Caco-2 (cell line): Measurements from ENCODE around the gene TMSB10. TPM values are rescaled to one million over a fixed set of nuclear protein-coding genes. Genes with fewer than 3 reads are reported as not detected.

Source experiments
- BruUV-seq: library from RNA; stranded (reverse); fragments of 400-500 nt; replicated peaks from 2 replicates; lab custom pipeline; 2021; lab: Mats Ljungman, UMichigan
- CTCF ChIA-PET: fragments of 300-600 bp; sonication (Branson Sonifier 250); formaldehyde crosslinking; loops from one replicate; lab custom pipeline; 2022; ENCODE audit warnings: antibody characterized with exemption; lab: Charles Lee
- POLR2A ChIA-PET: fragments of 300-600 bp; sonication (Branson Sonifier 250); formaldehyde crosslinking; loops from one replicate; lab custom pipeline; 2022; ENCODE audit warnings: antibody characterized with exemption; lab: Charles Lee
- DNase-seq, 2 experiments: peaks; one replicate each; pipeline versions ENCODE4 v3.0.0 to v3.0.0-alpha.2; 2020 to 2022
- H3K27me3 ChIP-seq: replicated peaks from 2 replicates; pipeline ENCODE4 v1.6.0; 2011; ENCODE audit warnings: low read length; ENCODE audit not compliant: control insufficient read depth, insufficient read depth
- H3K36me3 ChIP-seq: 2 replicates; pipeline ENCODE4 v1.5.1; 2011; ENCODE audit warnings: low read length; ENCODE audit not compliant: control insufficient read depth, insufficient read depth
- H3K4me1 ChIP-seq: fragments of 250-450 bp; sonication (Bioruptor Pico); 2 replicates; pipeline ENCODE4 v1.5.1; 2020; ENCODE audit warnings: mild to moderate bottlenecking
- H3K4me3 ChIP-seq: 2 replicates; pipeline ENCODE4 v1.5.1; 2011; ENCODE audit warnings: low read depth, mild to moderate bottlenecking, control low read depth, low read length
- H3K9me3 ChIP-seq: fragments of 250-450 bp; sonication (Bioruptor Pico); 2 replicates; pipeline ENCODE4 v1.5.1; 2020; ENCODE audit warnings: mild to moderate bottlenecking, moderate library complexity
- H3K27ac Mint-ChIP-seq: one replicate; pipeline ENCODE4 v1.8.0; 2022; ENCODE audit warnings: mixed read lengths; ENCODE audit not compliant: unreplicated experiment
- H3K27me3 Mint-ChIP-seq: one replicate; pipeline ENCODE4 v1.8.0; 2022; ENCODE audit warnings: mixed read lengths; ENCODE audit not compliant: insufficient read depth, unreplicated experiment
- H3K36me3 Mint-ChIP-seq: one replicate; pipeline ENCODE4 v1.8.0; 2022; ENCODE audit warnings: mild to moderate bottlenecking, mixed read lengths; ENCODE audit not compliant: insufficient read depth, unreplicated experiment
- H3K4me1 Mint-ChIP-seq: one replicate; pipeline ENCODE4 v1.8.0; 2022; ENCODE audit warnings: low read depth, mixed read lengths; ENCODE audit not compliant: unreplicated experiment
- H3K4me3 Mint-ChIP-seq: one replicate; pipeline ENCODE4 v1.8.0; 2022; ENCODE audit warnings: mild to moderate bottlenecking, moderate library complexity, mixed read lengths; ENCODE audit not compliant: unreplicated experiment
- H3K9me3 Mint-ChIP-seq: one replicate; pipeline ENCODE4 v1.8.0; 2022; ENCODE audit warnings: mixed read lengths; ENCODE audit not compliant: unreplicated experiment
- CTCF ChIP-seq, 2 experiments: fragments of 200-600 bp in 1 of 2; IDR thresholded peaks; 1 replicate in 1 of 2; 2 replicates in 1 of 2; pipeline versions ENCODE4 v1.5.1 to v1.8.0; 2011 to 2022; ENCODE audit warnings: antibody characterized with exemption in 1 of 2, control low read depth in 1 of 2, inconsistent platforms in 1 of 2, low read depth in 1 of 2, low read length in 1 of 2, mild to moderate bottlenecking in 1 of 2, moderate library complexity in 1 of 2; ENCODE audit not compliant: insufficient read depth in 1 of 2, severe bottlenecking in 1 of 2, unreplicated experiment in 1 of 2
- intact Hi-C: fragments of 100-400 bp; cut with micrococcal nuclease; formaldehyde crosslinking; loops from one replicate; pipeline ENCODE4 v1.10.0; 2022; ENCODE audit not compliant: unreplicated experiment
- total RNA-seq: library from RNA; stranded (reverse); gene quantifications from 2 replicates; pipeline ENCODE4 v1.2.3, GENCODE V29; 2022

TMSB10 gene
- total RNA-seq, 1 experiment from 2014 or later, result 1,258 TPM

- Histone ChIP-seq H3K27me3 (no peaks in the 10 kb centered on the region), H3K9me3 (no peaks in the 10 kb centered on the region), H3K4me3 (no peak overlapping the region), H3K36me3 (no peaks in the 10 kb centered on the region), H3K4me1 (peaks cover 6% of the 10 kb centered on the region; the same call in 1 of the 2 replicates)
- no TSS peak for BruUV-seq
- no peak overlapping the region for H3K27ac Mint-ChIP-seq
- DNase-seq, result no peak
- H3K4me3 Mint-ChIP-seq, result no peak overlapping the region
- CTCF ChIA-PET, result interaction anchor here (1.4 kb wide), 1 partner anchor 14 kb away, joined by 5 read pairs; no protein-coding TSS in a partner anchor
- no peaks in the 10 kb centered on the region for H3K36me3 Mint-ChIP-seq
- TF ChIP-seq CTCF (IDR thresholded peaks at IDR 0.05; ENCODE audit: insufficient read depth in 1 of 2, low read depth in 1 of 2, low read length in 1 of 2, severe bottlenecking in 1 of 2, unreplicated experiment in 1 of 2), result no peak
- intact Hi-C loops, result no loop called here
- H3K4me1 Mint-ChIP-seq, result peaks cover 7% of the 10 kb centered on the region
- POLR2A ChIA-PET, result no interaction called here
- H3K9me3 Mint-ChIP-seq, result no peaks in the 10 kb centered on the region
- no peaks in the 10 kb centered on the region for H3K27me3 Mint-ChIP-seq
These were observed 34.1 kb downstream of the TMSB10 start for GRCh38 chr2:84939426-84940087.

GRCh38 chr2:84940088-84940470 lies 34.6 kb downstream of the TMSB10 start:
- H3K4me1 ChIP-seq, result peaks cover 7% of the 10 kb centered on the region
- Mint-ChIP-seq H3K4me3 (no peak overlapping the region), H3K27me3 (no peaks in the 10 kb centered on the region), H3K36me3 (no peaks in the 10 kb centered on the region), H3K27ac (no peak overlapping the region), H3K4me1 (peaks cover 9% of the 10 kb centered on the region), H3K9me3 (no peaks in the 10 kb centered on the region)
- no TSS peak for BruUV-seq
- no peaks in the 10 kb centered on the region for H3K9me3 ChIP-seq
- no peak for TF ChIP-seq CTCF (IDR thresholded peaks at IDR 0.05; ENCODE audit: insufficient read depth in 1 of 2, low read depth in 1 of 2, low read length in 1 of 2, severe bottlenecking in 1 of 2, unreplicated experiment in 1 of 2)
- POLR2A ChIA-PET, result no interaction called here
- CTCF ChIA-PET, result interaction anchor here (1.4 kb wide), 1 partner anchor 14 kb away, joined by 5 read pairs; no protein-coding TSS in a partner anchor
- no peaks in the 10 kb centered on the region for H3K36me3 ChIP-seq
- DNase-seq, result no peak
- no peak overlapping the region for H3K4me3 ChIP-seq
- intact Hi-C loops, result no loop called here
- H3K27me3 ChIP-seq, result no peaks in the 10 kb centered on the region

GRCh38 chr2:84940831-84941412 lies 35.5 kb downstream of the TMSB10 start:
- H3K4me1 ChIP-seq, result peaks cover 10% of the 10 kb centered on the region
- DNase-seq, result no peak
- no peaks in the 10 kb centered on the region for H3K27me3 ChIP-seq
- intact Hi-C loops, result no loop called here
- Mint-ChIP-seq H3K36me3 (no peaks in the 10 kb centered on the region), H3K27me3 (no peaks in the 10 kb centered on the region), H3K9me3 (no peaks in the 10 kb centered on the region), H3K4me1 (peaks cover 13% of the 10 kb centered on the region), H3K27ac (no peak overlapping the region), H3K4me3 (no peak overlapping the region)
- BruUV-seq, result no TSS peak
- no peaks in the 10 kb centered on the region for H3K36me3 ChIP-seq
- H3K9me3 ChIP-seq, result no peaks in the 10 kb centered on the region
- TF ChIP-seq CTCF (IDR thresholded peaks at IDR 0.05; ENCODE audit: insufficient read depth in 1 of 2, low read depth in 1 of 2, low read length in 1 of 2, severe bottlenecking in 1 of 2, unreplicated experiment in 1 of 2), result no peak
- POLR2A ChIA-PET, result no interaction called here
- CTCF ChIA-PET, result interaction anchor here (1.4 kb wide), 1 partner anchor 15 kb away, joined by 5 read pairs; no protein-coding TSS in a partner anchor
- no peak overlapping the region for H3K4me3 ChIP-seq
